ENCODE data around the gene MBNL1. TPM values are rescaled to one million over a fixed set of nuclear protein-coding genes. Genes with fewer than 3 reads are reported as not detected.

Gene MBNL1
- total RNA-seq, 8 experiments from 2014 or later: 17.3 to 294 (median 44.8) TPM

DNA sequence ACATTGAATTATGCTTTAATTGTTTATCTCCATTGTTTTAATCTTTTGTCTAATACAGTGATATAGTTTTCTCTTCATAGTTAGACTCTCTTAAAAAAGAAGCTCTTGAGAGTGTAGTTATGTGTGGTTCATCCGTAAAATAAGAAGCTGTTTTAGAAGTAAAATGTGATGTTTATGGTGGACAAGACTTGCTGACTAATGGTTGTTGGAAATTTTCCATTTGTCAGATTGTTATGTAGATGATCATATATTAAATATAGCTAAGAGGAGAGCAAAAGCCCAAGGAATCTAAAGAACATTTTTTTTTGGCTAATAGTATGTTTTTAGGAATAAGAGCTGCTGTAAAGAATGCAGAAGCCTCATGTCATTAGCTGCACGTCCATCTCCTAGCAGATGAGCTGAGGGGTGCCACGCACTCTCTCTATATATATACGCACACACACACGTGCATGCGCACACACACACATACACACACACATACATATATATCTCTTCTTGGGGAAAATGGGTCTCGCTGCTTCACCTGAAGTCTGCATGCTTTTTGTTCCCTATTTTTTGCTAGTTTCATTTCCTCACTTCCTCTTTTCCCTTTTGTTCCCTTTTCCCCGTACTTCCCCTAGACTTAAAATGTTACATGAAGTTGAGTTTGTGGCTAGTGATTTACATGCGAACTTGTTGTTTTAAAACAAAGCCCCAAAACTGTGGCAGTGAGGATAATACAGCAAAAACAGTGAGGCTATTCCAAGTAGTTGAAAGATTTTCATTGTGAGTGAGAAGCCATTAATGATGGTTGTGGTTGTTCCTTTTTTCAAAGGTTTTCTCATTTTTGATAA, 107.8 kb downstream of the MBNL1 start:
- no peak for ATAC-seq (replicated peaks in 6 of 8)
- Histone ChIP-seq H3K4me1 (replicated peaks in 1 of 2) (peaks cover 0 to 5% of the 10 kb centered on the region in 2 donors), H3K4me3 (no peak overlapping the region), H3K27ac (no peak overlapping the region)
- in situ Hi-C loops (cut with MboI; ENCODE audit: low pct_unique_long_range_greater_than_20kb in 2 of 9, low sequenced_read_pairs in 9 of 9, unreplicated experiment in 9 of 9): no loop called here
- whole genome bisulfite sequencing, 10 experiments: 54 to 100% (median 91%) methylated on average over 1 to 9 of the region's 9 CpGs; no CpG with 5 or more reads in 1 of the 10 experiments

DNA sequence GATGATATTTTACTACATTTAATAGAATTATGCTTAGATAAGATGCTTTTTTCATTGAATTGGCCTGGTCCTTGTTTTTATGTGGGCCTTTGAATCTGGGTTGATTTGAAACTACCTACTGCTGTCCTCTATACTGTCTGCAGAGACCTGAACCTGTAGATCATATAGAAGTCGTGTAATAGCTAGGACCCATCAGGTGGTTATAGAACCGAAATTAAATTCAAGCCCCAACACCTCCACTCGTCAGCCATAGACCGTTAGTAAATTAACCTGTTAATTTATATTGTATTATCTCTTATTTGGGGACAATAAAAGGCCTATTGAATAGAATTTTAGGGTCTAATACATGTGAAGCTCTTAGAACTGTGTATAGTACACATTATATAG, 108.4 kb downstream of the MBNL1 start:
- 86 to 100% (median 96%) methylated on average over 2 to 4 of the region's 4 CpGs; no CpG with 5 or more reads in 2 of the 10 experiments for WGBS, 10 experiments
- Histone ChIP-seq H3K4me3 (no peak overlapping the region), H3K27ac (no peak overlapping the region), H3K4me1 (replicated peaks in 1 of 2) (peaks cover 0 to 5% of the 10 kb centered on the region in 2 donors)
- in situ Hi-C loops (cut with MboI; ENCODE audit: low pct_unique_long_range_greater_than_20kb in 2 of 9, low sequenced_read_pairs in 9 of 9, unreplicated experiment in 9 of 9): no loop called here
- ATAC-seq (replicated peaks in 6 of 8): no peak

- no peak overlapping the region for H3K27ac ChIP-seq
- peaks cover 0 to 5% of the 10 kb centered on the region in 2 donors for H3K4me1 ChIP-seq (replicated peaks in 1 of 2)
- WGBS, 10 experiments: 53 to 100% (median 81%) methylated on average over 3 to 4 of the region's 4 CpGs
- ATAC-seq (replicated peaks in 6 of 8): peak in 1 of 8 experiments; percentile 18
- in situ Hi-C loops (cut with MboI; ENCODE audit: low pct_unique_long_range_greater_than_20kb in 2 of 9, low sequenced_read_pairs in 9 of 9, unreplicated experiment in 9 of 9): no loop called here
- H3K4me3 ChIP-seq: no peak overlapping the region
Observed at GRCh38 chr3:152379415-152380042, 110.8 kb downstream of the MBNL1 start.

DNA sequence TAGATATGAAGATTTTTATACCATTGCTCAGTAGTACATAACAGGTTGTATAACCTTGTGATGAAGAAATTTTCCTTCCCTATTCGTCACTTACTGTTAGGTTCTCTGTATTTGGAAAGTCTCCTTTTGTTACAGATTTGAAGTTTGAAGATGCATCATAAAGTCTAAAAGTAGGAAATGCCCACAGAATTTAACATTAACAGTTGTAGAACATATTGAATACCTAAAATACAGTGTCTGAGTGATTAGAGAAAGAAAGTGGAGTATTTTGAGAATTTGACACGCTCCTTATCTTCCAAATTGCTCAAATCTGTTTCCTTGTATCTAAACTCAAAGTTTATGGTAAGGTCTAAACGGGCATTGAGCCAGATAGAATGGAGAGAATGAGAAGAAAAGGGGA, 111.3 kb downstream of the MBNL1 start:
- no peak overlapping the region for H3K27ac ChIP-seq
- no peak overlapping the region for H3K4me3 ChIP-seq
- 50 to 100% (median 79%) methylated on average over 1 to 3 of the region's 3 CpGs for WGBS, 10 experiments

GRCh38 chr3:152381881-152382295, 113.2 kb downstream of the MBNL1 start:
- no peak overlapping the region for H3K27ac ChIP-seq
- no peak overlapping the region for H3K4me3 ChIP-seq
- H3K4me1 ChIP-seq (replicated peaks in 1 of 2): peaks cover 0 to 8% of the 10 kb centered on the region in 2 donors
- in situ Hi-C loops (cut with MboI; ENCODE audit: low pct_unique_long_range_greater_than_20kb in 2 of 9, low sequenced_read_pairs in 9 of 9, unreplicated experiment in 9 of 9): no loop called here
- ATAC-seq (replicated peaks in 6 of 8): no peak
- 61 to 100% (median 90%) methylated on average over 1 to 2 of the region's 2 CpGs; no CpG with 5 or more reads in 2 of the 10 experiments for whole genome bisulfite sequencing, 10 experiments

More for the DNA sequence above, 111.3 kb downstream of the MBNL1 start:
- H3K4me1 ChIP-seq (replicated peaks in 1 of 2): peaks cover 0 to 2% of the 10 kb centered on the region in 2 donors
- ATAC-seq (replicated peaks in 6 of 8): no peak
- in situ Hi-C loops (cut with MboI; ENCODE audit: low pct_unique_long_range_greater_than_20kb in 2 of 9, low sequenced_read_pairs in 9 of 9, unreplicated experiment in 9 of 9): no loop called here

- H3K4me1 ChIP-seq (replicated peaks in 1 of 2): peaks cover 0 to 8% of the 10 kb centered on the region in 2 donors
- peak in 2 of 8 experiments; percentile 33 to 35 for ATAC-seq (replicated peaks in 6 of 8)
- WGBS, 10 experiments: 61 to 96% (median 81%) methylated on average over 4 to 9 of the region's 9 CpGs
- in situ Hi-C loops (cut with MboI; ENCODE audit: low pct_unique_long_range_greater_than_20kb in 2 of 9, low sequenced_read_pairs in 9 of 9, unreplicated experiment in 9 of 9): no loop called here
- H3K27ac ChIP-seq: no peak overlapping the region
- H3K4me3 ChIP-seq: no peak overlapping the region
Observed at GRCh38 chr3:152382312-152383135, 113.8 kb downstream of the MBNL1 start.

DNA sequence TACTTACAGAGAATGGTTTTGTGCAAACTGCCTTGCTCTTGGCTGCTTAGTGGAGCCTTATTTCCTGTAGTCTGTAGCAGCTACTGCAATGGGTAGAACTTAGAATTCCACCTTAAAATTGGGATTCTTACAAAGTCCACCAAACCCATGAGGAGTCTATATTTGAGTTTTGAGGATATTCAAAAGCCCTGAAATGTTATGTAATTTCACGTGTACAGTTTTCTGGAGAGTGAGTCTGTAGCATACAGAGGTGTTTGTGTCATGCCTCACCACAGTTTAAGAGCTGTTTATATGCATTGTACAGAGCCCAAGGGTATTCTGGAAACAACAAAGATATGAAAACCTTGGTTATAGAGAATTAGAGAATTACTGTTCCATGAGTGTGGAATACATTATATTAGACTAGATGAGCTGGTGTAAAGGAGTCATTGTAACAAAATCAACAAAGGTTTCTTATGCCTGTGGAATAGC, 114.4 kb downstream of the MBNL1 start:
- in situ Hi-C loops (cut with MboI; ENCODE audit: low pct_unique_long_range_greater_than_20kb in 2 of 9, low sequenced_read_pairs in 9 of 9, unreplicated experiment in 9 of 9): no loop called here

DNA sequence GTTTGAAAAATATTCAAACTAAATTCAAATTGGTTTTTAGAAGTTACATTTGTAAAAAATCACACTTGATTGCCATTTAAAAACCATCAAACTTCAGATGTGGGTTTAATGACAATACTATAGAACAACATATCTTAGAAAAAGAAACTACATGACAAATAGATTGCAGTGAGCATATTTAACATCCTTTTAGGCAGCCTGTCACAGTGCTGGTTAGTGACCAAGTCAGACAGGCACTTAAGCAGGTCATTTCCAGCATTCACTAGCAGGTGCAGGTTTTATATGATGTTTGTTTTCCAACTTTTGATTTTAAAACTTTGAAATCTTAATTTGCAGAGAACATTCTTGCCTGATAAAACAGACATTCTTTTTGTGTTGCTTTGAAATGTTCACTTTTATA, 115.7 kb downstream of the MBNL1 start:
- peaks cover 0 to 8% of the 10 kb centered on the region in 2 donors for H3K4me1 ChIP-seq (replicated peaks in 1 of 2)
- no peak for ATAC-seq (replicated peaks in 6 of 8)
- no peak overlapping the region for H3K27ac ChIP-seq
- H3K4me3 ChIP-seq: no peak overlapping the region
- in situ Hi-C loops (cut with MboI; ENCODE audit: low pct_unique_long_range_greater_than_20kb in 2 of 9, low sequenced_read_pairs in 9 of 9, unreplicated experiment in 9 of 9): no loop called here

More for the DNA sequence above, 114.4 kb downstream of the MBNL1 start:
- Histone ChIP-seq H3K4me1 (replicated peaks in 1 of 2) (peaks cover 0 to 8% of the 10 kb centered on the region in 2 donors), H3K4me3 (no peak overlapping the region), H3K27ac (no peak overlapping the region)
- WGBS, 10 experiments: 11 to 100% (median 86%) methylated on average over 1 of the region's 1 CpG; no CpG with 5 or more reads in 3 of the 10 experiments
- peak in 1 of 8 experiments; percentile 22 for ATAC-seq (replicated peaks in 6 of 8)

GRCh38 chr3:152385761-152386160, 117.0 kb downstream of the MBNL1 start:
- ATAC-seq (replicated peaks in 6 of 8): peak in 2 of 8 experiments; percentile 34 to 37
- WGBS, 10 experiments: 23 to 40% (median 29%) methylated on average over 1 of the region's 1 CpG; no CpG with 5 or more reads in 6 of the 10 experiments
- peaks cover 0 to 8% of the 10 kb centered on the region in 2 donors for H3K4me1 ChIP-seq (replicated peaks in 1 of 2)
- H3K27ac ChIP-seq: no peak overlapping the region
- in situ Hi-C loops (cut with MboI; ENCODE audit: low pct_unique_long_range_greater_than_20kb in 2 of 9, low sequenced_read_pairs in 9 of 9, unreplicated experiment in 9 of 9): no loop called here
- no peak overlapping the region for H3K4me3 ChIP-seq

DNA sequence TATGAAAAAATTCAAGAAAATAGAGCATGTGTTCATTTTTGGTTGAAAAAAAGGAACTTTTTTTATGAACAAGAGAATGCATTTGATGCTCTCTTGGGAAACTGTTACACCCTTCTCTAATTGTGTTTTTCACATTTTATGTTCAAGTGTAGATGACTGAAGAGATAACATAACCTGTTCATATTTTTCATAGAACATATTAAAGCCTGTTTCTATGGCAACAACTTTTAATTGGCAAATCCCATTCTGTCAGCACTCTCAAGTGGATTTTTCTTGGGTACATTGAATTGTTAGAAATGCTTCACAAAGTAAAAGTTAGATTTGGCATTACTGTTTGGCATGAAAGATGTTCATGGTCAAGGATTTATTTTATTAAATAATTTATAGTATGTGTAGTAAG, 117.5 kb downstream of the MBNL1 start:
- in situ Hi-C loops (cut with MboI; ENCODE audit: low pct_unique_long_range_greater_than_20kb in 2 of 9, low sequenced_read_pairs in 9 of 9, unreplicated experiment in 9 of 9): no loop called here
- ATAC-seq (replicated peaks in 6 of 8): no peak
- H3K4me1 ChIP-seq (replicated peaks in 1 of 2): peaks cover 0 to 8% of the 10 kb centered on the region in 2 donors
- H3K27ac ChIP-seq: no peak overlapping the region
- no peak overlapping the region for H3K4me3 ChIP-seq

DNA sequence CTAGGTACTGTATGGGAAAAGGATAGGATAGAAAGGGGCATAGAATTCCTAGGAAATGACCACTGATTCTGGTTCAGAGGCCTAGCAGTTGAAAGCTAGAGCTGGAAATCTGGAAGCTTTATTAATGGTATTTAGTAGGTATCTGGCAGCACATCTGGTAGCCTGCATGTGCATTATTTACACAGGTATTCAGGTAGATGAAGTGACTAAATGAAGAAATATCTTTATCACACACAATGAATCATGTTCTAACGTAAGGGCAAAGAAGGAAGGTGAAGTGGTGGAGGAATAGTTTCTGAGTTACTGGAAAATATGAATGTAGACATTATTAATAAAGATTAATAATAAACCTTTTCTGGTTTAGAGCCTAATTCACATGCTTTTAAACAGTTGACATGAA, 119.9 kb downstream of the MBNL1 start:
- WGBS, 10 experiments: 88 to 100% (median 95%) methylated on average over 1 of the region's 1 CpG; no CpG with 5 or more reads in 2 of the 10 experiments
- Histone ChIP-seq H3K27ac (no peak overlapping the region), H3K4me1 (replicated peaks in 1 of 2) (peaks cover 0 to 8% of the 10 kb centered on the region in 2 donors)

DNA sequence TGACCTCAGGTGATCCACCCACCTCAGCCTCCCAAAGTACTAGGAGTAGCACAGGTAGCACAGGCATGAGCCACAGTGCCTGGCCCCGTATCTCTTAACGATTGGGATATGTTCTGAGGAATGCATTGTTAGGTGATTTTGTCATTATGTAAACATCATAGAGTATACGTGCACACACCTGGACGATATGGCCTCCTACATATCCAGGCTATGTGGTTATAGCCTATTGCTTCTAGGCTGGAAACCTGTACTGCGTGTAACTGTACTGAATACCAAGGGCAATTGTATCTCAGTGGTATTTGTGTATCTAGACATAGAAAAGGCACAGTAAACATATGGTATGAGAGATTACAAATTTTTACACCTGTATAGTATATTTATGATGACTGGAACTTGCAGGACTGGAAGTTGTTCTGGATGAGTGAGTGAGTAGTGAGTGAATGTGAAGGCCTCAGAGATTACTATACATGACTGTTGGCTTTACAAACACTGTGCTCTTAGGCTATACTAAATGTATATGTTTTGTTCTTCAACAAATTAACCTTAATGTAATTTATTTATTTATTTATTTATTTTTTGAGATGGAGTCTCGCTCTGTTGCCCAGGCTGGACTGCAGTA, 120.7 kb downstream of the MBNL1 start:
- 90 to 100% (median 95%) methylated on average over 1 to 5 of the region's 6 CpGs; no CpG with 5 or more reads in 3 of the 10 experiments for WGBS, 10 experiments
- Histone ChIP-seq H3K4me1 (replicated peaks in 1 of 2) (peaks cover 0 to 8% of the 10 kb centered on the region in 2 donors), H3K4me3 (no peak overlapping the region), H3K27ac (no peak overlapping the region)
- no peak for ATAC-seq (replicated peaks in 6 of 8)
- in situ Hi-C loops (cut with MboI; ENCODE audit: low pct_unique_long_range_greater_than_20kb in 2 of 9, low sequenced_read_pairs in 9 of 9, unreplicated experiment in 9 of 9): no loop called here

More for the DNA sequence above, 119.9 kb downstream of the MBNL1 start:
- H3K4me3 ChIP-seq: no peak overlapping the region
- in situ Hi-C loops (cut with MboI; ENCODE audit: low pct_unique_long_range_greater_than_20kb in 2 of 9, low sequenced_read_pairs in 9 of 9, unreplicated experiment in 9 of 9): no loop called here
- ATAC-seq (replicated peaks in 6 of 8): no peak
